GM19239 (cell line): Measurements from ENCODE around the gene FAM136A.
A peak's percentile ranks its signal among the peaks of the same experiment; 100 is the strongest.
"Not testable (repeated sequence)": the region's sequence is repeated elsewhere in the genome, so short reads cannot be mapped to it uniquely, and the experiment has no call there.

Experiments
- DNase-seq: peaks from one replicate; pipeline ENCODE4 v3.0.0; 2011; ENCODE audit warnings: low spot score; ENCODE audit not compliant: insufficient read length
- FAIRE-seq: peaks from 2 replicates; lab custom pipeline; 2011; peaks lifted over from hg19 to GRCh38; lab: Jason Lieb, UNC

Gene FAM136A

GRCh38 chr2:70302195-70302546 lies 304 bp upstream of the FAM136A start:
- FAIRE-seq, DNase-seq: not testable (repeated sequence)

GRCh38 chr2:70300771-70301343 lies 1.0 kb downstream of the FAM136A start:
- FAIRE-seq (peak; percentile 68), DNase-seq (no peak)

- DNase-seq, FAIRE-seq: not testable (repeated sequence)
Measured at GRCh38 chr2:70297828-70298227, 4.0 kb downstream of the FAM136A start.

- FAIRE-seq (no peak), DNase-seq (no peak)
Measured at GRCh38 chr2:70283500-70284191, 18.2 kb downstream of the FAM136A start.

GRCh38 chr2:70282439-70282838 lies 19.4 kb downstream of the FAM136A start:
- FAIRE-seq (no peak), DNase-seq (no peak)

- no peak for FAIRE-seq
Measured at GRCh38 chr2:70280242-70280798, 21.5 kb downstream of the FAM136A start.

GRCh38 chr2:70270323-70270722 lies 31.5 kb downstream of the FAM136A start:
- FAIRE-seq (no peak), DNase-seq (no peak)

More at GRCh38 chr2:70280242-70280798, 21.5 kb downstream of the FAM136A start:
- DNase-seq = no peak

GRCh38 chr2:70269422-70270302 lies 32.2 kb downstream of the FAM136A start:
- FAIRE-seq, DNase-seq: not testable (repeated sequence)

- not testable (repeated sequence) for FAIRE-seq, DNase-seq
Measured at GRCh38 chr2:70266925-70267324, 34.9 kb downstream of the FAM136A start.

- no peak for FAIRE-seq
- no peak for DNase-seq
Measured at GRCh38 chr2:70261501-70261900, 40.4 kb downstream of the FAM136A start.

- DNase-seq (no peak), FAIRE-seq (no peak)
Measured at GRCh38 chr2:70258532-70258875, 43.4 kb downstream of the FAM136A start.

GRCh38 chr2:70255637-70256314 lies 46.1 kb downstream of the FAM136A start:
- DNase-seq (no peak), FAIRE-seq (no peak)

- FAIRE-seq = no peak
- DNase-seq = no peak
Measured at GRCh38 chr2:70250434-70250833, 51.4 kb downstream of the FAM136A start.

GRCh38 chr2:70248181-70248847 lies 53.6 kb downstream of the FAM136A start, which contains the start of gene TIA1:
TIA1 (minus strand) TSS chr2:70248628; CDS start chr2:70248430, 198 bp downstream.
- DNase-seq (peak; percentile 78), FAIRE-seq (peak; percentile 89)

GRCh38 chr2:70247364-70248180 lies 54.3 kb downstream of the FAM136A start:
- DNase-seq = no peak
- peak; percentile 37 for FAIRE-seq
